ENCODE measurements around the gene YPEL3.

The YPEL3 gene

GRCh38 chr16:30046588-30046987, 49.4 kb downstream of the YPEL3 start:
- H2BK15ac ChIP-seq (ENCODE audit: low read depth, poor library complexity, severe bottlenecking), result no peak overlapping the region
- no peak overlapping the region for H3K4me3 ChIP-seq (ENCODE audit: insufficient read depth in 1 of 2, low read depth in 1 of 2, low read length in 2 of 2)
- H2BK12ac ChIP-seq (ENCODE audit: low read length in 2 of 2), result no peak overlapping the region
- H2AFZ ChIP-seq (ENCODE audit: low read depth, low read length), result no peak overlapping the region
- no peaks in the 10 kb centered on the region for H3K4me1 ChIP-seq (ENCODE audit: control insufficient read depth, insufficient read depth, low read depth, low read length)
- H3K9ac ChIP-seq (ENCODE audit: low read length), result no peak overlapping the region
- no peak overlapping the region for H3K23ac ChIP-seq (ENCODE audit: low read length in 2 of 2)
- WGBS, result no CpG with 5 or more reads among the region's 1 CpG
- no peak overlapping the region for H2AK5ac ChIP-seq (ENCODE audit: low read length, severe bottlenecking)
- H3K4me2 ChIP-seq (ENCODE audit: low read length, poor library complexity, severe bottlenecking), result no peak overlapping the region
- H3K18ac ChIP-seq (ENCODE audit: low read depth in 1 of 2, low read length in 2 of 2), result no peak overlapping the region
- no peak overlapping the region for H3K14ac ChIP-seq (ENCODE audit: low read length in 2 of 2)
- no peak overlapping the region for H2BK120ac ChIP-seq (ENCODE audit: low read depth, low read length)
- no peak overlapping the region for H2BK5ac ChIP-seq (ENCODE audit: low read depth, low read length, poor library complexity, severe bottlenecking)
- DNase-seq, result no peak
- H4K91ac ChIP-seq (ENCODE audit: low read length), result no peak overlapping the region
- no peaks in the 10 kb centered on the region for H3K79me1 ChIP-seq (replicated peaks; ENCODE audit: low read length, poor library complexity, severe bottlenecking)
- no peak overlapping the region for H3K27ac ChIP-seq (ENCODE audit: low read length, poor library complexity, severe bottlenecking)
- H3K36me3 ChIP-seq (ENCODE audit: control insufficient read depth in 1 of 2, insufficient read depth in 2 of 2, low read depth in 1 of 2, low read length in 2 of 2), result no peaks in the 10 kb centered on the region
- H3K4ac ChIP-seq (ENCODE audit: low read depth in 1 of 2, low read length in 2 of 2), result no peak overlapping the region
- H3K9me3 ChIP-seq (ENCODE audit: control insufficient read depth, low read length), result no peaks in the 10 kb centered on the region
- H4K8ac ChIP-seq (ENCODE audit: low read length), result no peak overlapping the region
- H3K27me3 ChIP-seq (ENCODE audit: control insufficient read depth in 1 of 2, insufficient read depth in 1 of 2, low read length in 2 of 2), result peaks cover 4 to 5% of the 10 kb centered on the region in 2 experiments

GRCh38 chr16:30046178-30046577, 49.8 kb downstream of the YPEL3 start:
- Histone ChIP-seq H3K27ac (ENCODE audit: low read length, poor library complexity, severe bottlenecking) (no peak overlapping the region), H3K4me1 (ENCODE audit: control insufficient read depth, insufficient read depth, low read depth, low read length) (no peaks in the 10 kb centered on the region), H3K14ac (ENCODE audit: low read length in 2 of 2) (no peak overlapping the region), H2BK120ac (ENCODE audit: low read depth, low read length) (no peak overlapping the region), H3K4me3 (ENCODE audit: insufficient read depth in 1 of 2, low read depth in 1 of 2, low read length in 2 of 2) (no peak overlapping the region), H3K4me2 (ENCODE audit: low read length, poor library complexity, severe bottlenecking) (no peak overlapping the region), H2AFZ (ENCODE audit: low read depth, low read length) (no peak overlapping the region), H4K91ac (ENCODE audit: low read length) (no peak overlapping the region), H3K9ac (ENCODE audit: low read length) (no peak overlapping the region), H2BK5ac (ENCODE audit: low read depth, low read length, poor library complexity, severe bottlenecking) (no peak overlapping the region), H3K4ac (ENCODE audit: low read depth in 1 of 2, low read length in 2 of 2) (no peak overlapping the region), H2BK12ac (ENCODE audit: low read length in 2 of 2) (no peak overlapping the region), H3K79me1 (replicated peaks; ENCODE audit: low read length, poor library complexity, severe bottlenecking) (no peaks in the 10 kb centered on the region), H3K27me3 (ENCODE audit: control insufficient read depth in 1 of 2, insufficient read depth in 1 of 2, low read length in 2 of 2) (peaks cover 4 to 5% of the 10 kb centered on the region in 2 experiments), H3K18ac (ENCODE audit: low read depth in 1 of 2, low read length in 2 of 2) (no peak overlapping the region), H2AK5ac (ENCODE audit: low read length, severe bottlenecking) (no peak overlapping the region), H4K8ac (ENCODE audit: low read length) (no peak overlapping the region), H3K23ac (ENCODE audit: low read length in 2 of 2) (no peak overlapping the region), H2BK15ac (ENCODE audit: low read depth, poor library complexity, severe bottlenecking) (no peak overlapping the region), H3K36me3 (ENCODE audit: control insufficient read depth in 1 of 2, insufficient read depth in 2 of 2, low read depth in 1 of 2, low read length in 2 of 2) (no peaks in the 10 kb centered on the region), H3K9me3 (ENCODE audit: control insufficient read depth, low read length) (no peaks in the 10 kb centered on the region)
- WGBS, result 65% methylated on average over 6 of the region's 8 CpGs
- no peak for DNase-seq
